Measurements from ENCODE around the gene ZNF526. TPM values are rescaled to one million over a fixed set of nuclear protein-coding genes. Genes with fewer than 3 reads are reported as not detected.

ZNF526 gene, protein sequence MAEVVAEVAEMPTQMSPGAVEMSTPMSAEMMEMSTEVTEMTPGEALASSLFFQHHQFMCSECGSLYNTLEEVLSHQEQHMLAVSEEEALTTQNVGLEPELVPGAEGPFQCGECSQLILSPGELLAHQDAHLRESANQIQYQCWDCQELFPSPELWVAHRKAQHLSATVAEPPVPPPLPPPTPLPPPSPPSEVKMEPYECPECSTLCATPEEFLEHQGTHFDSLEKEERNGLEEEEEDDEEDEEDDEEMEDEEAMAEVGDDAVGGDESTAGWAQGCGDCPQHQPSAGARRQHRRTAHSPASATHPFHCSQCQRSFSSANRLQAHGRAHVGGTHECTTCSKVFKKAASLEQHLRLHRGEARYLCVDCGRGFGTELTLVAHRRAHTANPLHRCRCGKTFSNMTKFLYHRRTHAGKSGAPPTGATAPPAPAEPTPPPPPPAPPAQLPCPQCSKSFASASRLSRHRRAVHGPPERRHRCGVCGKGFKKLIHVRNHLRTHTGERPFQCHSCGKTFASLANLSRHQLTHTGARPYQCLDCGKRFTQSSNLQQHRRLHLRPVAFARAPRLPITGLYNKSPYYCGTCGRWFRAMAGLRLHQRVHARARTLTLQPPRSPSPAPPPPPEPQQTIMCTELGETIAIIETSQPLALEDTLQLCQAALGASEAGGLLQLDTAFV
- 1 to 10 TPM; 3.8 to 6.3 (median 4.0) TPM for total RNA-seq

DNA sequence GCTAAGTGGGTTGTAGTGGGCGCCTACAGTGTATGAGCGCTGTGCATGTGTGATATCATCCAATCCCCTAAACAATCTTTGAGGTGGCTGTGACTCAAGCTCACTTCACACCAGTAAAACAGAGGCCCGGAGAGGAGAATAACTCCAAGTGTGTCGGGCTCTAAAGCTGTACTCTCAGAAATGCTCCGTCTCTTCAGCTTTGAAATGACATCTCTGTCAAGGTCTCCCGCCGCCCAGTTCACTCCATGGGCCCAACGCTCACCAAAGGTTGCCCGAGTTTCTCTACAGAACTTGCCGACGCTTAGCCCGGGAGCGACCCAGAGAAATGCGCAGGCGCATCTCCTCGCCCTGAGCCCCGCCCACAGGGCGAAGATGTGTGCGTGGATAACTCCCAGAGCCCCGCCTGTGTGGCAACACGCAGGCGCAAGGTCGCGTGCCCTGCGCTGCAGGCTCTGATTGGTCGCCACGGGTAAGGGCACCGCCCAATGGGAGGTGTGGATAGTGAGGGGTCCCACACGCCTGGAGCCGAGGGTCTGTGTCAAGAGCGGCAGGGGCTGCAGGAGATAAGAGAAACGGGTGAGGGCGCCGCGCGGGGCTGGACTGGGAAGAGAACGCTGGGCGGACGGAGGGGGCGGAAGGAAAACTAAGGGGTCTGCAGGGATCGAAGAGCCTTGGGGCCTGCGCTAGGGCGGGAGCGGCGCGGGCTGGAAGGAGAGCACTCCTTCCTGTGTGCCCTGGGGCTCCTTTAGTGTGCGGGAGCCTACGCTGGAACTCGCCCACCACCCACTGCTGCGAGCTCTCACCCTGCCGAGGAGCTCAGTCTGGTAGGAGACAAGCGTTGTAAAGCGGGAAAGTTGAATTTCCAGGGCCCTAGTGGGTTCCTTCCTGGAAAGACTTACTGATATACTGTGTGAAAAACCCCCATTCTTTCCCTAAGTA is at the start of gene ZNF526:
Gene ZNF526 (plus strand): TSS at position 501 of the 939 bp plus-strand sequence. CDS start 4,092 bp downstream, outside the sequence.
- DNase-seq = peak; percentile 81
- H3K9me3 ChIP-seq = no peaks in the 10 kb centered on the region
- H3K36me3 ChIP-seq = peaks cover 8 to 26% (median 9%) of the 10 kb centered on the region in 3 donors
- H3K27ac ChIP-seq = peak within 1 kb of the TSS; percentile 89 to 99 (median 96)
- peak within 1 kb of the TSS; percentile 81 to 95 (median 86) for H3K4me3 ChIP-seq
- peaks cover 26 to 72% (median 46%) of the 10 kb centered on the region in 3 donors for H3K4me1 ChIP-seq
- no peaks in the 10 kb centered on the region for H3K27me3 ChIP-seq
- intact Hi-C loops (cut with DNase I) = no loop called here
- 0% methylated on average over 11 to 30 of the region's 53 CpGs for WGBS, 2 donors
- peak in 2 of 4 donors; percentile 58 to 74 for TF ChIP-seq POLR2A (IDR thresholded peaks at IDR 0.05)
- TF ChIP-seq, protein P1, sequence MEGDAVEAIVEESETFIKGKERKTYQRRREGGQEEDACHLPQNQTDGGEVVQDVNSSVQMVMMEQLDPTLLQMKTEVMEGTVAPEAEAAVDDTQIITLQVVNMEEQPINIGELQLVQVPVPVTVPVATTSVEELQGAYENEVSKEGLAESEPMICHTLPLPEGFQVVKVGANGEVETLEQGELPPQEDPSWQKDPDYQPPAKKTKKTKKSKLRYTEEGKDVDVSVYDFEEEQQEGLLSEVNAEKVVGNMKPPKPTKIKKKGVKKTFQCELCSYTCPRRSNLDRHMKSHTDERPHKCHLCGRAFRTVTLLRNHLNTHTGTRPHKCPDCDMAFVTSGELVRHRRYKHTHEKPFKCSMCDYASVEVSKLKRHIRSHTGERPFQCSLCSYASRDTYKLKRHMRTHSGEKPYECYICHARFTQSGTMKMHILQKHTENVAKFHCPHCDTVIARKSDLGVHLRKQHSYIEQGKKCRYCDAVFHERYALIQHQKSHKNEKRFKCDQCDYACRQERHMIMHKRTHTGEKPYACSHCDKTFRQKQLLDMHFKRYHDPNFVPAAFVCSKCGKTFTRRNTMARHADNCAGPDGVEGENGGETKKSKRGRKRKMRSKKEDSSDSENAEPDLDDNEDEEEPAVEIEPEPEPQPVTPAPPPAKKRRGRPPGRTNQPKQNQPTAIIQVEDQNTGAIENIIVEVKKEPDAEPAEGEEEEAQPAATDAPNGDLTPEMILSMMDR (IDR thresholded peaks at IDR 0.05) = no peak

DNA sequence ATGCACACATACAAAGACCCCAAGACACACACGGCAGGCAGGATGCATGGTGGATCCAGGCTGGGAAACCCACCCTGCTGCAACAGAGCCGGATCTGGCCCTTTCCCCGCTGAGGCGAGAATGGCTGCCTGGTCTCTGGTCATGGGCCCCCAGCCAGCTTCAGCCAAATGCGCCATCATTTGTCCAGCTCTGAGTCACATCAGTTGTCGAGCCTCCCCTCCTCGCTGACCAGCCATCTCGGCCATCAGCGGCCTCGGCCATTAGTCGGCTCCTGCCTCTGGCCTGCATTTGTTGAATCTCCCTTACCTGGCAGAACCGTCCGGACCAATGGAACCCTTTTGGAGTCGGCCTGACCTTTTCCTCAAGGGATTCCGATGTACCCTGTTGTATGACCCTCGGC is 49.4 kb upstream of the ZNF526 start:
- peaks cover 0 to 49% (median 7%) of the 10 kb centered on the region in 4 donors for H3K27me3 ChIP-seq
- 76 to 89% methylated on average over 9 to 16 of the region's 16 CpGs for WGBS, 2 donors
- no peak overlapping the region for H3K4me3 ChIP-seq
- H3K27ac ChIP-seq = no peak overlapping the region
- peaks cover 0 to 4% (median 2%) of the 10 kb centered on the region in 3 donors for H3K4me1 ChIP-seq
- TF ChIP-seq POLR2A (IDR thresholded peaks at IDR 0.05) = no peak
- TF ChIP-seq, protein P1 (IDR thresholded peaks at IDR 0.05) = no peak
- no peaks in the 10 kb centered on the region for H3K9me3 ChIP-seq
- intact Hi-C loops (cut with DNase I) = no loop called here
- DNase-seq = no peak
- H3K36me3 ChIP-seq = no peaks in the 10 kb centered on the region

DNA sequence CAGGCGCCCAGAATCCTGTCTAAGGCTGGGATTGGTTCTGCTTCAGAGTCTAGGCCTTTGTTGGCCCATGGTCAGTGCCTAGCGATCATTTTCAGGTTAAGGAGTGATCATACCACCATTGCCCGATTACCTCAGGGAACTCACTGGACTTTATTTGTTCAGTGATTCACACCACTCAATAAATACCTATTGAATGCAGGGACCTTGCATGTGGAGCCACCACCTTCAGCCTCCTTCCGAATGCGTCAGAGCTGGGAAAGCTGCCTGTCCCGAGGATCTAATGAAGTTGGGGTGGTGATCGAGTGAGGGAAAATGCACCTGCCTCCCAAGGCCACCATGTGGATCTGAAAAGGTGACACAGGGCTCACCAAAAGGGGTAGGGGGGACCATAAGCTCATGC is 47.9 kb upstream of the ZNF526 start:
- WGBS, 2 donors = 79 to 84% methylated on average over 7 of the region's 7 CpGs
- TF ChIP-seq, protein P1 (IDR thresholded peaks at IDR 0.05) = no peak
- TF ChIP-seq POLR2A (IDR thresholded peaks at IDR 0.05) = no peak
- Histone ChIP-seq H3K9me3 (no peaks in the 10 kb centered on the region), H3K4me1 (peaks cover 0 to 20% (median 8%) of the 10 kb centered on the region in 3 donors), H3K36me3 (no peaks in the 10 kb centered on the region), H3K27ac (no peak overlapping the region), H3K27me3 (peaks cover 0 to 65% (median 10%) of the 10 kb centered on the region in 4 donors), H3K4me3 (no peak overlapping the region)
- DNase-seq = no peak
- intact Hi-C loops (cut with DNase I) = no loop called here

DNA sequence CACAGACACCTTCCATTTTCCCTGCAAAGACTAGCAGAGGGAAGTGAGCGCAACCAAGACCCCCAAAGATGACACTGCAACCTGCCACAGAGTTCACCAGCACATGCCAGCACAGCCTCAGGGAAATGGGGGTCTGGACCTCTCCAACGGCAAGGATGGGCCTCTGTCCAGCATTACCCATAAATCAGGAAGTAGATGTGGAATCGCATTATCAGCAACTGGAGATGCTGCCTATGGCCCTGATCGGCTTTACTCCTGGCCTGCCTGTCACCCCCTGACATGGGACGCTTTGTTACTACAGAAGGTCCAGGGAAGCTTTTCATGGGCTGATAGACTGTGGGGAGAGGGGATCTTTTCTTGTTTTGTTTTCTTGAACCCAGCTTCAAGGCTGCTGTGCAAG is 46.4 kb upstream of the ZNF526 start:
- Histone ChIP-seq H3K9me3 (no peaks in the 10 kb centered on the region), H3K27me3 (peaks cover 12 to 79% (median 13%) of the 10 kb centered on the region in 4 donors), H3K27ac (no peak overlapping the region), H3K4me3 (no peak overlapping the region), H3K36me3 (no peaks in the 10 kb centered on the region), H3K4me1 (peaks cover 0 to 22% (median 8%) of the 10 kb centered on the region in 3 donors)
- intact Hi-C loops (cut with DNase I) = no loop called here
- no peak for DNase-seq
- 71 to 88% methylated on average over 4 to 5 of the region's 5 CpGs for WGBS, 2 donors
- TF ChIP-seq POLR2A (IDR thresholded peaks at IDR 0.05) = no peak
- TF ChIP-seq, protein P1 (IDR thresholded peaks at IDR 0.05) = no peak

All from esophagus squamous epithelium (tissue), 5 donors.